Measurements from ENCODE around the gene CBLB. TPM values are rescaled to one million over a fixed set of nuclear protein-coding genes. Genes with fewer than 3 reads are reported as not detected.

Gene CBLB
- total and polyA plus RNA-seq, 9 of the 15 experiments (the other 6 are each of a cell fraction or from before 2014, with no cell fraction given): 1.8 to 8.1 (median 5.3) TPM

DNA sequence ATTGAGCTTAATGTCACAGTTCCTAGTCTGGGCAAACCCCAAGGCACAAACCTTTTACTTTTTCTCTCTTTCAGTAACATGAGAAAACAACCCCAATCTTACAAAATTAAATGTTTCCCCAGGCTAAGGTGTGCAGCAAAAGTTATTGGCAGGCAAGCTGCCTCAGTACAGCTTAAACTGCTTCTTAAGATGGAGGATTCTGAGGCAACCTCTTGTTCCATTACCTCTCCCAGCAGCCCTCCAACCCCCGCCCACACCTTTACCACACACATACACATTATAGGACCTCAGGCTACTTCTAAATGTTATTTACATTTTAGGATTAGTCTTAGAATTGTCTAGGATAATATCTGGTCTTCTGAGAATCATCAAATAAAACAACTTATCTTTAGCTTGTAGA is 22.3 kb upstream of the CBLB start (continued):
- TF ChIP-seq, protein P1, sequence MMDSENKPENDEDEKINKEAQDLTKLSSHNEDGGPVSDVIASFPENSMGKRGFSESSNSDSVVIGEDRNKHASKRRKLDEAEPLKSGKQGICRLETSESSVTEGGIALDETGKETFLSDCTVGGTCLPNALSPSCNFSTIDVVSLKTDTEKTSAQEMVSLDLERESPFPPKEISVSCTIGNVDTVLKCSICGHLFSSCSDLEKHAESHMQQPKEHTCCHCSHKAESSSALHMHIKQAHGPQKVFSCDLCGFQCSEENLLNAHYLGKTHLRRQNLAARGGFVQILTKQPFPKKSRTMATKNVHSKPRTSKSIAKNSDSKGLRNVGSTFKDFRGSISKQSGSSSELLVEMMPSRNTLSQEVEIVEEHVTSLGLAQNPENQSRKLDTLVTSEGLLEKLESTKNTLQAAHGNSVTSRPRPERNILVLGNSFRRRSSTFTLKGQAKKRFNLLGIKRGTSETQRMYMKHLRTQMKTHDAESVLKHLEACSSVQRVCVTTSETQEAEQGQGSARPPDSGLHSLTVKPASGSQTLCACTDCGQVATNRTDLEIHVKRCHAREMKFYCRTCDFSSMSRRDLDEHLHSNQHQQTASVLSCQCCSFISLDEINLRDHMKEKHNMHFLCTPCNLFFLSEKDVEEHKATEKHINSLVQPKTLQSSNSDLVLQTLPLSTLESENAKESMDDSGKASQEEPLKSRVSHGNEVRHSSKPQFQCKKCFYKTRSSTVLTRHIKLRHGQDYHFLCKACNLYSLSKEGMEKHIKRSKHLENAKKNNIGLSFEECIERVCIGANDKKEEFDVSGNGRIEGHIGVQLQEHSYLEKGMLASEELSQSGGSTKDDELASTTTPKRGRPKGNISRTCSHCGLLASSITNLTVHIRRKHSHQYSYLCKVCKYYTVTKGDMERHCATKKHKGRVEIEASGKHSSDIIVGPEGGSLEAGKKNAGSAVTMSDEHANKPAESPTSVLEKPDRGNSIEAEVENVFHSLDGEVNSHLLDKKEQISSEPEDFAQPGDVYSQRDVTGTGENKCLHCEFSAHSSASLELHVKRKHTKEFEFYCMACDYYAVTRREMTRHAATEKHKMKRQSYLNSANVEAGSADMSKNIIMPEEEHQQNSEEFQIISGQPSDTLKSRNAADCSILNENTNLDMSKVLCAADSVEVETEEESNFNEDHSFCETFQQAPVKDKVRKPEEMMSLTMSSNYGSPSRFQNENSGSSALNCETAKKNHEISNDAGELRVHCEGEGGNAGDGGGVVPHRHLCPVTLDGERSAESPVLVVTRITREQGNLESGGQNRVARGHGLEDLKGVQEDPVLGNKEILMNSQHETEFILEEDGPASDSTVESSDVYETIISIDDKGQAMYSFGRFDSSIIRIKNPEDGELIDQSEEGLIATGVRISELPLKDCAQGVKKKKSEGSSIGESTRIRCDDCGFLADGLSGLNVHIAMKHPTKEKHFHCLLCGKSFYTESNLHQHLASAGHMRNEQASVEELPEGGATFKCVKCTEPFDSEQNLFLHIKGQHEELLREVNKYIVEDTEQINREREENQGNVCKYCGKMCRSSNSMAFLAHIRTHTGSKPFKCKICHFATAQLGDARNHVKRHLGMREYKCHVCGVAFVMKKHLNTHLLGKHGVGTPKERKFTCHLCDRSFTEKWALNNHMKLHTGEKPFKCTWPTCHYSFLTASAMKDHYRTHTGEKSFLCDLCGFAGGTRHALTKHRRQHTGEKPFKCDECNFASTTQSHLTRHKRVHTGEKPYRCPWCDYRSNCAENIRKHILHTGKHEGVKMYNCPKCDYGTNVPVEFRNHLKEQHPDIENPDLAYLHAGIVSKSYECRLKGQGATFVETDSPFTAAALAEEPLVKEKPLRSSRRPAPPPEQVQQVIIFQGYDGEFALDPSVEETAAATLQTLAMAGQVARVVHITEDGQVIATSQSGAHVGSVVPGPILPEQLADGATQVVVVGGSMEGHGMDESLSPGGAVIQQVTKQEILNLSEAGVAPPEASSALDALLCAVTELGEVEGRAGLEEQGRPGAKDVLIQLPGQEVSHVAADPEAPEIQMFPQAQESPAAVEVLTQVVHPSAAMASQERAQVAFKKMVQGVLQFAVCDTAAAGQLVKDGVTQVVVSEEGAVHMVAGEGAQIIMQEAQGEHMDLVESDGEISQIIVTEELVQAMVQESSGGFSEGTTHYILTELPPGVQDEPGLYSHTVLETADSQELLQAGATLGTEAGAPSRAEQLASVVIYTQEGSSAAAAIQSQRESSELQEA (IDR thresholded peaks at IDR 0.05; ENCODE audit: low read depth): no peak
- no peak for TF ChIP-seq POLR2A (conservative IDR thresholded peaks at IDR 0.05)
- no peak for TF ChIP-seq MGA (IDR thresholded peaks at IDR 0.05)
- TF ChIP-seq ZNF57 (CRISPR knock-in tag; IDR thresholded peaks at IDR 0.05): no peak
- no peak for TF ChIP-seq PHB2 (IDR thresholded peaks at IDR 0.05; ENCODE audit: low read depth)
- TF ChIP-seq ILF3 (IDR thresholded peaks at IDR 0.05; ENCODE audit: borderline replicate concordance): no peak
- TF ChIP-seq TRIM24 (IDR thresholded peaks at IDR 0.05): no peak
- TF ChIP-seq POLR2AphosphoS2 (IDR thresholded peaks at IDR 0.05; ENCODE audit: low read length): no peak
- TF ChIP-seq DNMT1 (IDR thresholded peaks at IDR 0.05): no peak
- no peak for TF ChIP-seq EWSR1 (IDR thresholded peaks at IDR 0.05; ENCODE audit: borderline replicate concordance, low read depth, partially characterized antibody)
- TF ChIP-seq PCBP1 (IDR thresholded peaks at IDR 0.05; ENCODE audit: low read depth, low read length, poor library complexity, severe bottlenecking): no peak

All from K562 (cell line).